PC-3 (cell line): ENCODE results near the gene ARHGEF39.

Experiments
- EZH2 ChIP-seq: fragments of 300-600 bp; sonication (generic); IDR thresholded peaks from one replicate; pipeline ENCODE4 v1.6.1; 2017; ENCODE audit warnings: antibody characterized with exemption, mild to moderate bottlenecking, low read length; ENCODE audit not compliant: unreplicated experiment
- EZH2phosphoT487 ChIP-seq: fragments of 300-600 bp; sonication (generic); IDR thresholded peaks from 2 replicates; pipeline ENCODE4 v1.6.1; 2018; ENCODE audit warnings: mild to moderate bottlenecking, antibody characterized with exemption, low read length, borderline replicate concordance
- TF ChIP-seq, protein P1 (sequence below): fragments of 300-600 bp; sonication (generic); conservative IDR thresholded peaks from 2 replicates; pipeline ENCODE4 v1.5.1; 2017; ENCODE audit warnings: antibody characterized with exemption, low read depth, mild to moderate bottlenecking, low read length

GRCh38 chr9:35656348-35656747, 8.6 kb downstream of the ARHGEF39 start:
- TF ChIP-seq, protein P1, sequence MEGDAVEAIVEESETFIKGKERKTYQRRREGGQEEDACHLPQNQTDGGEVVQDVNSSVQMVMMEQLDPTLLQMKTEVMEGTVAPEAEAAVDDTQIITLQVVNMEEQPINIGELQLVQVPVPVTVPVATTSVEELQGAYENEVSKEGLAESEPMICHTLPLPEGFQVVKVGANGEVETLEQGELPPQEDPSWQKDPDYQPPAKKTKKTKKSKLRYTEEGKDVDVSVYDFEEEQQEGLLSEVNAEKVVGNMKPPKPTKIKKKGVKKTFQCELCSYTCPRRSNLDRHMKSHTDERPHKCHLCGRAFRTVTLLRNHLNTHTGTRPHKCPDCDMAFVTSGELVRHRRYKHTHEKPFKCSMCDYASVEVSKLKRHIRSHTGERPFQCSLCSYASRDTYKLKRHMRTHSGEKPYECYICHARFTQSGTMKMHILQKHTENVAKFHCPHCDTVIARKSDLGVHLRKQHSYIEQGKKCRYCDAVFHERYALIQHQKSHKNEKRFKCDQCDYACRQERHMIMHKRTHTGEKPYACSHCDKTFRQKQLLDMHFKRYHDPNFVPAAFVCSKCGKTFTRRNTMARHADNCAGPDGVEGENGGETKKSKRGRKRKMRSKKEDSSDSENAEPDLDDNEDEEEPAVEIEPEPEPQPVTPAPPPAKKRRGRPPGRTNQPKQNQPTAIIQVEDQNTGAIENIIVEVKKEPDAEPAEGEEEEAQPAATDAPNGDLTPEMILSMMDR = no peak
- no peak for TF ChIP-seq EZH2
- TF ChIP-seq EZH2phosphoT487 = no peak
